ENCODE data around the gene CHST15.

Gene CHST15

DNA sequence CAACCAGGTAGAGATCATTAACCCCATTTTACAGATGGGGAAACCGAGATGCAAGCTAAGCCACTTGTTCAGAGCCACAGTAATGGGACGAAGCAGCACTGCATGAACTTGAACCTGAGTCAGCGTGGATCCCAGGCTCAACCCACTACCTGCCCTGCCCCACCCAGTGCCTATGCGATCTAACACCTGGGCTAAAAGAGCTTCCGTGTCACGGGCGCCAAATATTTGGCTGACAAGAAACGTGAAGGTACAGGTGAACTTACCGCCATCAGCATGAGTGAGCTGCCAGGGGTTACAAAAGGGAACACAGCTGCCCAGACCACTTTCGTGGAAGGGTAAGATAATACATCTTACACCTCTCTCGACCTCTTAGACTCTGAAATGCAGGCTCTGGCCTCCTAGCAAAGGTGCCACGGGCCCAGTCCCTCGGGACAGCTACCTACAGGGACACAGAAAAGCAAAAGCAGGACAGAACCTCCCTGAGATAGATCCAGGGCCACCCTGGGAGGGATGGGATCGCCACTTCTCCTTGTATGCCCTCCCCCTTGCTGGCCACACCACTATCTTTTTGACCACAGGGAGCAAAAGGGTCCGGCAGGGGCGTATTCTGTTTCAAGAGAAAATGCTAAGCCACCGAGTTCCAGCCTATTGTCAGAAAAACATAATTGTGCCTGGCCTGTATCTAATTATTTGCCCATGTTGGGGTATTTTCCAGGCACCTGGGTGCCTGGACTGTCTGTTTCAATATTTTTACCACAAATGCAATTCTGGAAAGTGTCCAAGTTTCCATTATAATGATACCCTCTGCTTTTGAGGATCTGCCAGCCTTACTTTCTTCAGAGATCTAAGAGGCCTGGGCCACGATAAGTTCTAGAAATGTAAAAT, 6.4 kb downstream of the CHST15 start:
- TF ChIP-seq, protein P1, sequence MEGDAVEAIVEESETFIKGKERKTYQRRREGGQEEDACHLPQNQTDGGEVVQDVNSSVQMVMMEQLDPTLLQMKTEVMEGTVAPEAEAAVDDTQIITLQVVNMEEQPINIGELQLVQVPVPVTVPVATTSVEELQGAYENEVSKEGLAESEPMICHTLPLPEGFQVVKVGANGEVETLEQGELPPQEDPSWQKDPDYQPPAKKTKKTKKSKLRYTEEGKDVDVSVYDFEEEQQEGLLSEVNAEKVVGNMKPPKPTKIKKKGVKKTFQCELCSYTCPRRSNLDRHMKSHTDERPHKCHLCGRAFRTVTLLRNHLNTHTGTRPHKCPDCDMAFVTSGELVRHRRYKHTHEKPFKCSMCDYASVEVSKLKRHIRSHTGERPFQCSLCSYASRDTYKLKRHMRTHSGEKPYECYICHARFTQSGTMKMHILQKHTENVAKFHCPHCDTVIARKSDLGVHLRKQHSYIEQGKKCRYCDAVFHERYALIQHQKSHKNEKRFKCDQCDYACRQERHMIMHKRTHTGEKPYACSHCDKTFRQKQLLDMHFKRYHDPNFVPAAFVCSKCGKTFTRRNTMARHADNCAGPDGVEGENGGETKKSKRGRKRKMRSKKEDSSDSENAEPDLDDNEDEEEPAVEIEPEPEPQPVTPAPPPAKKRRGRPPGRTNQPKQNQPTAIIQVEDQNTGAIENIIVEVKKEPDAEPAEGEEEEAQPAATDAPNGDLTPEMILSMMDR (IDR thresholded peaks at IDR 0.05; ENCODE audit: borderline replicate concordance, insufficient read depth, low read depth, low read length), result no peak
- H3K4me3 ChIP-seq (ENCODE audit: low read depth, low read length), result no peak overlapping the region

DNA sequence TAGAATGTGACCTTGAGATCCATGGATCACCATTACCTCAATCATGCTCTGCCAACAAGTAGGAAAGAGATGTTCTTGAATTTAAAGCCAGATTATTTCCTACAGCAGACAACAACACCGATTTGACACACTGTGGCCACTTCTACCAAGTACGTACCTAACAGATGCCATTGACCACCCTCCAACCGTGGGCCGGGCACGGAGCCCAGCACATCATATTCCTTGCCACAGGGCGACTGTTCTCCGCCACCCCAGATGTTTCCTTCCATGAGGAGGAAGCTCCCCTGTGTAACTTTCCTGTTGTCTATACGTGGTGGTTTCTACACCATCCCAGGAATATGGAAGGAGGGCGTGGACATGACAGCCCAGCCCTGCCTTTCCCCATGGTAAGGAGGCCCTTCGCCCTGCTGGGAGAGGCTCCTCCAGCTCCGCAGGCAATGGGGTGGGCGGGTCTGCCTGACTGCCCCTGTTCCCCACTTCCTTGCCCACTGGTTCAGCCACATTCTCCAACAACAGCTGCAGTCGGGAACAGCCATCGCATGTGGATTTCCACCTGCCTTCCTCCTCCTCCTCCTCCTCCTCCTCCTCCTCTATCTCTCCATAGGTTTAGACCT, 7.2 kb downstream of the CHST15 start:
- no peak overlapping the region for H3K4me3 ChIP-seq (ENCODE audit: low read depth, low read length)
- TF ChIP-seq, protein P1 (IDR thresholded peaks at IDR 0.05; ENCODE audit: borderline replicate concordance, insufficient read depth, low read depth, low read length), result no peak

DNA sequence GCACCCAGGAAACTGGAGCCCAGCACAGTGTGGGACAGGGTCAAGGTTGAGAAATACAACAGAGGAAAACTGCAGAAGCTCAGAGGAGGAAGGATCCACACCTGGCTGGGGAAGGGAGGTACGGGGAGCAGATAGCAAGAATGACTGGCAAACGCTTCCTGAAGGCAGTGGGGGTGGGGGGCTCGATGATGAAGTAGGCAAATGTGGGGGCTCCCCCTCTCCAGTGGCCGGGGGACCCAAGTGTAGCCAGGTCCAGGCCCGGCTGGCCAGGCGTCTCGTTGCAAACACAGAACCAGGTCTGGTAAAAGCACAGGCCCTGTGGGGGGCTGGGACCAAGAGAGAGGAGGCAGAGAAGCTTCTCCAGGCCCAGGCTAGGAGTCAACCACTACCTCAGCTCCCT, 7.7 kb downstream of the CHST15 start:
- TF ChIP-seq, protein P1 (IDR thresholded peaks at IDR 0.05; ENCODE audit: borderline replicate concordance, insufficient read depth, low read depth, low read length), result no peak
- no peak overlapping the region for H3K4me3 ChIP-seq (ENCODE audit: low read depth, low read length)

DNA sequence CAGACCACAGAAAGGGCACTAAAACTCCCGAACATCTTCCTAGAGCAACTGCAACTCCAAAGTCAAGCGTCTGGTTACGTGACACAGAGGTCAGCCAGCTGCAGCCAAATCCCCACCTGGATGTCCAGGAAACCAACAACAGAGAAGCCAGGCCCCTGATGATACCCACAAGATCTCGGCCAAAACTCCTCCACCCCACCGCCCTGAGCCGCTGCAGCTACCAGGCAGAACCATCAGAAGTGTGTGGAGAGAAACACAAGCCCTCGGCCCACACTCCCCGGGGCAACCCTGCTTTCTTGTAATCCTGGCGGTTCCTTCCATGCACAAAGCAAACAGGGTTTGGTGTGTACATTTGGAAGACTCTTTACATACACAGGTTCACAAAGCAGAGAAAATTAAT, 8.7 kb downstream of the CHST15 start:
- TF ChIP-seq, protein P1 (IDR thresholded peaks at IDR 0.05; ENCODE audit: borderline replicate concordance, insufficient read depth, low read depth, low read length), result no peak
- H3K4me3 ChIP-seq (ENCODE audit: low read depth, low read length), result no peak overlapping the region

DNA sequence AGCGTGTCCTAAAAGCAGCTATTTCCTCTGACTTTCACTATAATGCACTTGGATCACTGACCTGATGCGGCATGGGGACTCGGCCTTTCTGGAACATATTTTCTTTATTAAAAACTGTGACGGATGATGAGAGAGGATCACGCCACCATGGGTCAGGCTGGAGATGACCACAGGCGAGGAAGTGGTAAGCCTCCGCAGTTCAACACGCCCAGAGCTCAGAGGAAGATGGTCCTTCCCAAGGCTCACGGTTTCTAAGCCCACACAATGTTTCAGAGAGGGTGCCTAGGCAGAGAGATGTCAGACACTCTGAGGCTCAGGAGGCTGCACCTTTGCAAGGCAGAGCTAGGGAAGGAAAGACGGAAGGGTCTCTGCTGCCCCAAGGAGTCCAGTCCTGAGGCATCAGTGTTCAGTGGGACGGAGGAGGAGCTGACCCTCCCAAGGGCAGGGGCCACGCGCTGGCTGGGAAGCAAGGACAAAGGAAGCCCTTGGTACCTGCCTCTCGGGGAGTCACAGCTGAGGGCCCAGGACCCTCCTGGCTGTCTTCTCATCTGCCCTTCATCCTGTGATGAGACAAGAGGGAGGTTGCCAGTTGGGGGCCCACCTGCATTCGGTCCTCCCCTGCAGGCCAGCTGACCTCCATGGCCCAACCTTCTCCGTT, 9.5 kb downstream of the CHST15 start:
- no peak overlapping the region for H3K4me3 ChIP-seq (ENCODE audit: low read depth, low read length)
- TF ChIP-seq, protein P1 (IDR thresholded peaks at IDR 0.05; ENCODE audit: borderline replicate concordance, insufficient read depth, low read depth, low read length), result no peak

DNA sequence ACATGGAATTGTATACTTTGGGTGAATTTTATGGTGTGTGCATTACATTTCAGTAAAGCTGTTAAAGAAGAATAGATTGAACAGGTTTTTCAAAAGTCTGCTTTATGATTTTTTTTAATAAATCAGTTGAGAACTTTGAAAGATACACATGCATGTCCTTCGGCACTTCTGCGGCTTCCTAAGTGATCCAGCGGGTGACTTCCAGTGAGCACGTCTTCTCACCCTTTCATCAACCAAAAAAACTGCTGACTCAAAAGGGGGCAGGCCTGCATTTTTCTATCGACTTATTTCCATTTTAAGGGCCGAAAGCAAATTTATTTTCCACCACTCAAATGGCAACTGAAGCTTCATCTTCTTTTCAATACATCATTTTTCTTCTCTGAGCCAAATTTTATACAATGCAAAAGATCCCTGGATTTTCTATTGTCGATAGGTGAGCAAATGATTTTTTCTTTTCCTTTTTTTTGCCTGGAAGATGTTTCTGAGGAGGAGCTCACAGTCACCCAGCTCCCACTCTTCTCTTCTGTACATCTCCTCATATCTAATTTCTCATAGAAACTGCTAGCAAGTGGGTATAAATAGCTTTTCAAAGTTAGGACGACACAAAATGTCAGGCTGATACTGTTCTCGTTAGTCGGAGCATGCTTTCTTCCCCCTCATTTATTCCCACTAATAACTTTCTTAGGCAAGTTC, 10.2 kb downstream of the CHST15 start:
- TF ChIP-seq, protein P1 (IDR thresholded peaks at IDR 0.05; ENCODE audit: borderline replicate concordance, insufficient read depth, low read depth, low read length), result no peak
- no peak overlapping the region for H3K4me3 ChIP-seq (ENCODE audit: low read depth, low read length)

Data from GM12875 (cell line).